NCI-H2171 (cell line): ENCODE data around the gene GATD1.

Source experiments
- DNase-seq: peaks from one replicate; lab custom pipeline; 2025; lab: John Stamatoyannopoulos, UW

GATD1 gene

GRCh38 chr11:795634-796564 lies 18.6 kb upstream of the GATD1 start:
- no peak for DNase-seq

- no peak for DNase-seq
Observed at GRCh38 chr11:794766-795633, 17.7 kb upstream of the GATD1 start.

- DNase-seq: no peak
Observed at GRCh38 chr11:794013-794765, 16.9 kb upstream of the GATD1 start.

DNA sequence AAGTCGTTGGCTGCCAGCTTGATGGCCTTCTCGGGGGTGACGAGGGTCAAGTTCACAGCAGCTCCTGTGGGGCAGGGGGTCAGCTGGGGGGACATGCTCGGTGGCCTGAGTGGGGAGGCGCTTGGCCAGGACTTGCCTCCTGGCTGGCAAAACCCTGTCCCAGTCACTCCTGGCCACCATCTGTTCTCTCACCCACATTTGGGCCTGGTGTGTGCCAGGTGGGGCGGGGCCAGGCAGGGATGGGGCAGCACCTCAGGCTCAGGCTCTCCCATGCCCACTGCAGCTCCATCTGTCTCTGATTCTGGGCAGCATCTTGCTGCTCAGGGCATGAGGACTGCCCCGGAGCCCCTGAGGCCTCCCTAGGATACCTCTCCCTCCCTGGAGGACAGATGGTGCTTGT lies 16.3 kb upstream of the GATD1 start:
- DNase-seq: no peak

DNA sequence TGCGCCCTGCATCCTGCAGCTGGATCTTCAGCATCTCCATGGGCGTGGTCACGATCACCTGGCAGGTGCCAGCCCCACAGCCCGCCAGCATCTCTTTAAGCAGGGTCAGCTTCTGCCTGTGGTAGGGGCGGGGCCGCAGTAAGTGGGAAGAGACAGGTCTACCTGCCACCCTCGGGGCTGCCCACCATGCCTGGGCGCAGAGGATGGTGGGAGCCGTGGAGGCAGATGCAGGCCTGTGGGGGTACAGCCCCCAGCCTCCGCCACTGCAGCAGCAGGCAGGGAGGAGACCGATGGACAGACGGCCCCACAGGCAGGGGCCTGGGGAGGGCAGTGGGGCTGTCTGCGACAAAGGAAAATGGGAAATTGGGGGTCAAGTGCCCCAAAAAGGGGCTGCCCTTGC lies 15.6 kb upstream of the GATD1 start:
- no peak for DNase-seq

DNA sequence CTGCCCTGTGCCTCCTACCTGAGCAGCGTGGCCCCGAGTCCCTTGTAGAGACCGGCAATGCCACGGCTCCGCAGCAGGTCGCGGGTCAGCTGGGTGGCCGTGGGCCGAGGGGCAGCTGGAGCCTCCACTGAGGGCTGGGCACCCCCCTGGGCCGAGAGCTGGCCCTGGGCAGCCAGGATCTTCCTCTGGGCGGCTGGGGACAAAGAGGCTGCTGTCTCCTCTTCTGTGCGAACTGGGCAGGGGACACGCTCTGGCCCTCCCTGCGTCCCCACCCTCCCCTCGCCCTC lies 15.2 kb upstream of the GATD1 start:
- DNase-seq: no peak

DNA sequence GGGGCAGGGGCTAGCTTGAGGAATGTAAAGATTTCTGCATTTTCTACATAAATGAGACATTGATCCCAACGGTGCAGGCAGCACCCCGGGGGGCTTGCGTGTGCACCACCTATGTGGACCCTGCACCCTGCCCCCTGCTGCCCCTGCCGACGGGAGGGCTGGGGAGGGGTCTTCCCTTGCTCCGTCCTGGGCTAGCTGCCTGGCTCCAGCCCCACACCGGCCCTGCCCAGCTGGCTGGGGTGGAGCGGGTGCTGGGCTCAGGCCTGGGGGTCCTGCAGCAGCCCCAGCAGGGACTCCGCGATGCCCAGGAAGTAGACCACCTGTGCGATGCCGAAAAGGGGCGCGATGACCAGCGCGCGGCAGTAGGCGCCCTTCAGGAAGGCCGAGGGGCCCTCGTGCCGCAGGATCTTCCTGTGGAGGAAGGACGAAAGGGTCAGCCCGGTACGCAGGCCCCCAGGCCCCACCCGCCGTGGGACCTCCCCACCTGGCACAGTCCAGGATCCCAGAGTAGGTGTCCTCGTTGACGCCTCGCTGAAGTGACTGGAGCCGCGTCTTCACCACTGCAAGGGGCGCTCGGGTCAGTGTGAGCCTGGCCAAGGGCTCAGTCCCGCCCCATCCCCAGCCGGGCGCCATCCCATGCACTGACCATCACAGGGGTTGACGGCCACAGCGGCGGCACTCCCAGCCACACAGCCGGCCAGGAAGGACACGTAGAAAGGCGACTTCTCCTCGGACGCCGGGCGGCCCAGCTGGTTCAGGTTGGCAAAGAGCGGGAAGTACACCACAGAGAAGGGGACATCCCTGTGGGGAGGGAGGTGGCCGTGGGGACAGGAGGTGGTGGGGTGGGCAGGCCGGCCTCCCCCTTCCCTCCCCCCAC lies 14.6 kb upstream of the GATD1 start:
- no peak for DNase-seq

DNA sequence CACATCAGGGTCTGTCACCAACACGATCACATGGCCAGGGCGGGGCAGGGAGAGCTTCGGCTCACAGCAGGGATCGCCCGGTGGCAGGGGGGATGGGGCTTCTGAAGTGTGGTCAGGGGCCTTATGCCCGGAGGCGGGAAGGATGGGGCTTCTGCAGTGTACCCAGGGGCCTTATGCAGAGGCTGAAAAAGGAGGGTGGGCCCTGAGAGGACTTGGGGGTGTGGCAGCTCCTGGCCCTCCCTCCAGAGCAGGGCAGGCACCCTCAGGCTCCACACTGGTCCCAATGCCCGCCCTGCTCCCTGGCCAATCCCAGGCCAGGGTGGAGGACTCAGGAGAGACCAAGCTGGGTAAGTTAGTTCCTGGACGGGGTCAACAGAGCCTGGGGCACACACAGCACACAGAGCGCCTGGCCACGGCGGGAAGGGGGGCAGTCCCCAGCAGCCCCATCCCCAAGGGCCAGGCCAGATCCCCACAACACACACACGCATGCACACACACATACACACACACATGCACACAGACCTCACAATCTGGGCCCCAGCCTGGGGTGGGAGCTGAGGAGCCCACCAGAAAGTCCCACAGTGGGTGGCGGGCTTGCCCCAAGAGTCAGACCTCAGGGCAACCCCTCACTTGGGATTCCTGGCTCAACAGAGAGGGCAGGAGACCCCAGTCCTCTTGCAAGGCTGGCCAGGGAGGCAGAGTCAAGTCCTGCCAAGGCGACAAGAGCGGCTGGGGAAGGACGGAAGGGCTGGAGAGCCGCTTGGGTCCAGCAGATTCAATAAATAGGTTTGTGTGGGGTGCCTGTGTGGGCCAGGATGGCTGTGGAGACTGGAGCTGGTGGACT lies 13.7 kb upstream of the GATD1 start:
- no peak for DNase-seq

DNA sequence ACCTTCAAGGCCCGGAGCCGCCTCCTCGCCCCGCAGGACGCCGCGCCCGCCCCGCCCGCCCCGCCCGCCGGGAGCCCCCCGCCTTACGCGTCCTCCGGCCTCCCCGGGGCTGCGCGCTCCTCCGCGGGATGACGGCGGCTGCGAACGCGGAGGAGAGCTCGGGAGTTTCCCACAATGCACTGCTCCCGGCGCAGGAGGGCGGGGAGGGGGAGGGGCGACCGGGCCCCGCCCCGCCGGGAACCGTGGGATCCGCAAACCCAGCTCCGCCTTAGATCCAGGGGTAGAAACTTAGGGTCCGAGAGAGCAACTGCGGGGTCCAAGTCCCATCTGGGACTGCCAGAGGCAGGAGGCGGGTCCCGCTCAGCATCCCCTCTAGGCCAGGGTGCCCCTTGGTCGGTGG lies 12.7 kb upstream of the GATD1 start, which contains the start of gene CEND1:
CEND1 (minus strand) TSS at position 148 of the 400 bp plus-strand sequence. CDS start 1,514 bp downstream, outside the sequence.
- no peak for DNase-seq

DNA sequence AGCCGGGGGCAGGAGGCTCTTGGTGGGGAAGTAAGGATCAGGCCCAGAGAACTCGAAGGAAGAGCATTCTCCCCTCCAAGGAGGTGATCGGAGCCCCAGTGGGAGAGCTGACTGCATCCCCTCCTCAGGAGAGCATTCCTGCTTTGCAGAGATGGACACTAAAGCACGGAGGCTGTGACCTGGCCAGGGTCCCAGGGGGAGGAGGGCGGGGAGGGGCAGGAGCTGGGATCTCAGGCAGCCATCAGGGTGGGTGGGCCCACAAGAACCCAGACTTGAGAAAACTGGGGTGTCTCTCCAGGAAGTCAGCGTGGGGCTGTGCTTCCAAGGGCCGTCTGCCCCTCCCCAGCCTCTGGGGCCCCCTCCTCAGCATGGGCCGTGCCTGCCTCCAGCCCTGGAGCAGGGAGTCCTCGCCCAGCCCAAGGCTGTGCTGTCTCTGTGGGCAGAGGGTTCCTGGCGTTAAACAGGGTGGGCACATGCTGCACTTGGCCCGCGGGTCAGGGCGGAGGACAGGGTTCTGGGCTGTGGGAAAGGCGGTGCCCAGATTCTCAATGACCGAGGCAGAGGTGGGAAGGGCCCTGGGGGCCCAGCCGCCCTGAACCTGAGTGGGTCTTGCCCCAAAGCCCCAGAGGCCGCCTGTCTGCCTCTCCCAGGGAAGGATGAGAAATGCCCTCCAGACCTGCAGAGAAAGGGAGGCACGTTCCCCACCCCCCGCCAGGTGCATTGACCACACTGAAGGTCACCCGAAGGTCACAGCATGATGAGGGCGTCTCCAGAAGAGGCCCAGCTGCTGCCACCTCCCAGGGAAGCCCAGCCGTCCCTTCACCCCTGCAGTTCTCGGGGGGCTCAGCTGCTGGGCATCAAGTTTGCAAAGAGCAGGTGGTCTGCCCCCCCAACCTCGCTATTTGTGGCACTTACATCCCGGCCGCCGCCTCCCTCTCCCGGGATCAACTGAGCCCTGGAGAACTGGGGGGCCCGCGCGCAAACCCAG lies 12.0 kb upstream of the GATD1 start:
- DNase-seq: no peak

DNA sequence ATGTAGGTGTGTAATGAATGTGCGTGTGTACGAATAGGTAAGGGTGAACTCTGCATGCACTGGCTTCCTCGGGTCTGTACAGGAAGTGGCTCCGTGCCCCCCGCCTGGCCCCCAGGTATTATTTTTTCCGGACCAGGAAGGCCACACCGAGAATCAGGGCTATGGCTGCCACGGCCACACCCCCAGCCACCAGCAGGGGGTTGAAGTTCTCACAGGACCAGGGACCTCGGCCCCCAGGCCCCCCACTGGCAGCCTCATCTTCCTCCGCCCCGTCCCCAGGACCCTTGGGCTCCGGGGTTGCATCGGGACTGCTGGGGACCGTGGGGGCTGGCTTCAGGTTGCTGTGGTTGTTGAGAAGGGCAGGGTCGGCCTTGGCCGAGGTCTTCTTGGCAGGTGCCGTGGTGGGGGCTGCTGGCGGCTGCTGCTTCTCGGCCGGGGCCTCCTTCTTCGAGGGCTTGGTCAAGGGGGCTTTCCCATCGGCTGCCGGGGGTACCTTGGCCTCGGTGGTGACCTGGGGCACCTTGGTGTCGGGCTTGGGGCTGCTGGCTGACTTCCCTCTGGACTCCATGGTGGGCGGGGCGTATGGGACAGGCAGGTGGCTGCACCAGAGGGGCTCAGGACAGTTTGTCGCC lies 10.8 kb upstream of the GATD1 start:
- DNase-seq: no peak

DNA sequence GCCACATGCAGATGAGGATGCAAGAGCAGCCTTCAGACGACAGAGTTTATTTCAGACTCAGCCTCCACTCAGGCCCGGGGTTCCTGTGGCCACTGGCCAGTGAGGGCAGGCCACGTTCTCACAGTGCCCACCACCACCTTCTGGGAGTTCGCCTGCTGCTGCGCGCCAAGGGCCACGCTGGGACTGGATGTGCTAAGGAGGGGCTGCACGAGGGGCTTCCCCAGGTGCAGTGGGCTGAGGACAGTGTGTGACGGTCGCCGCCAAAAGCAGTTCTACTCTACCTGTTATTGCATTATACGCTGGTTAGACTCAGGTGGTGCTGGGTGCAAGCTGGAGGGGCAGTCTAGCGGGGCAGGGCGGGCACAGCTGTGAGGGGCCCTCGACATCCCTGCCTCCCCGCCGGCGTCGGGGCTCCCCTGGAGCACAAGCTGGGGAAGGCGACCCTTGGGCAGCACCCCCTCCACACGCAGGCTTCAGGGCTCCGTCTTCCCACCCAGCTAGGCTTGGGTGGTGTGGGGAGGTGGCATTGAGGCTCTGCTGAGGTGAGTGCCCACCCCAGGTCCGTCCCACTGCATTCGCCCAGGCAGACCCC lies 9.9 kb upstream of the GATD1 start:
- DNase-seq: no peak

- no peak for DNase-seq
Observed at GRCh38 chr11:786235-787083, 9.2 kb upstream of the GATD1 start.

DNA sequence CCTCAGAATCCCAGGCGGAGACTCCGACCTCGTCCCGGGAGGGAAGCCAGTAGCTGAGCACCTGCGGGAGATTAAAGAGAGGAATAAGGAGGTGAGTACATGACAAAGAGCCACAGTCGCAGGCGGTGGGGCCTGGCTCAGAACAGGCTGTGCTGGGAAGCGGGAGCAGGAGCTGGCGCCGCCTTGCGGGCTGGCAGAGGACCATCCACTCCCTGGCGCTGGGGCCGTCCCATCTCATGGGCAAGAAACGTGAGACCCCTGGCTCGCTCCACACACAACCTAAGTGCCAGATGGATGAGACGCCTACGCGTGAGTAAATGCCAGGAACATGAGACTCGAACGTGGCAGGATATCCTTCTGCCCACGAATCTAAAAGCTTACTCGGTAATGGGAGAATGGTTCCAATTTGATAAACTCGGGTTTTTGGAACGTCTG lies 6.3 kb upstream of the GATD1 start:
- DNase-seq: peak; percentile 80

DNA sequence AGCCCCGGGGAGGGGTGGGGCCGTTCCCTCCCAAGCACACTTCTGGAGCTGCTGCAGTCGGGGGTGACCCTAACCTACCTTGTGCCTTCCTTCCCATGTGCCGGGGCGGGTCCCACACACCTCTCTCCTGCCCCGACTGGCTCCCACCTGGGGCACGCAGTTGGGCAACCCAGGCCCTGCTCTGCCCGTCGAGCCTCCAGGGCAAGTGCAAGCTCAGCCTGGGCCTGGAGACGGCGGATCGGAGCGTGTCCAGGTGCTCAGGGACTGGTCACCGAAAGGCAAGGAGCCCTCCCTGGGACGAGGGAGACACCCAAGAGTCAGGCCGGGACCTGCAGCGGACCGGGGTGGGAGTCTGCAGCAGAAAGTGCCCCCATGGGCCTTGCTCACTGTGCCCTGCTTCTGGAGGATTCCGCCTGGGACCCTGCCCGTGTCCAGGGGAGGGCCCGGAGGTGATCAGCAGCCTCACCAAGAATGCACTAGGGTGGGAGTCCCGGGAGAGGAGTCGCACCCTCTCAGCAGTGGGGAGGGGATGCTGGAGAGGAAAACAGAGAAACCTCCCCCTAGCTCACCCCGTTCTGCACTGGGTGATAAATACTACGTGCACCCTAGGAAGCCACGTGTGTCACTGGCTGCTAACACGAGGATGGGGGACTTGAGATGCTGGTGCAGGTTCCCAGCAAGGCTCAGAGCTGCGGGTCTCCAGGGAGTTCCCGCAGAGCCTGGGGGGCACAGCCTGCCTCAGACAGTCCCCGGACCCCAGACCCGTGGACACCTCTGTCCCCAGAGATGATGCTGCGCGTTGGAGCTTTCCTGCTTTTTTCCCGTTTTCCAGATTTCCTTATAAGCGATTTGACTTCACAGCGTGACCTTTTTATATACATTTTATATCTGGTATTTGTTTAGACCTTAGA lies 5.2 kb upstream of the GATD1 start:
- DNase-seq: no peak

- DNase-seq: no peak
Observed at GRCh38 chr11:779955-780532, 2.8 kb upstream of the GATD1 start.
